ENCODE measurements around the gene SH2B2.

DNA sequence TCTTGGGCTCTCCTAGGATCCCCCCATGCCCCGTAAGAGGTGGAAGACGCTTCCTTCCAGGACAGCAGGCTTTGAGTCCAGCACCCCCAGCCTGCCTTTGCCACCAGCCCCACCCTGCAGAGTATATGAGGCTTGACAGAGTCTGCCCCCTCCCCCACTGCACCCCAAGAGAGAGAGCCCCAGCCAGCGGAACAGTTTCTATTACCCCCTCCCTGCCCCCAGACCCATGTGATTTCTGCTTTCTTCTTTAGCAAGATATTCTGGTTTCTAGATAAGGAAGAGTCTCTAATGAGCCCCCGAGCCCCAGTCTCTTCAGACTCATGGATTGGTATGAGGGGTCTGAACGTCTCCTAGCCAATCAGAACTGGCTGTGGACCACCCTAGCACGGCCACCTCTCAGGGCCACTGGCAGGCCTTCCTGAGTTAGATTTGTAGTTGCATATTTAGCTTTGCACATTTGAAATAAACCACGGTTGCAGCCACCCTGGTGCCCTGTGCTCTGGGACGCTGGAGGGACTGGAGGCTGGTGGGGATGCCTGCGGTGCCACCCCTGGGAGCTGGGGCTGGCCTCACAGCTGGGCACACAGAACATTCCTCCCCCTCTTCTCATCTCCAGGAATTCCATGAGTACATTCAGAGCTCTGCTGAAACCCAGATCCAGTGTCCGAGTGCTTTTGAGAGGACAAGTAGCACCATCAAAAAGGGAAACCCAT lies 3.0 kb upstream of the SH2B2 start:
- TF ChIP-seq, protein P1, sequence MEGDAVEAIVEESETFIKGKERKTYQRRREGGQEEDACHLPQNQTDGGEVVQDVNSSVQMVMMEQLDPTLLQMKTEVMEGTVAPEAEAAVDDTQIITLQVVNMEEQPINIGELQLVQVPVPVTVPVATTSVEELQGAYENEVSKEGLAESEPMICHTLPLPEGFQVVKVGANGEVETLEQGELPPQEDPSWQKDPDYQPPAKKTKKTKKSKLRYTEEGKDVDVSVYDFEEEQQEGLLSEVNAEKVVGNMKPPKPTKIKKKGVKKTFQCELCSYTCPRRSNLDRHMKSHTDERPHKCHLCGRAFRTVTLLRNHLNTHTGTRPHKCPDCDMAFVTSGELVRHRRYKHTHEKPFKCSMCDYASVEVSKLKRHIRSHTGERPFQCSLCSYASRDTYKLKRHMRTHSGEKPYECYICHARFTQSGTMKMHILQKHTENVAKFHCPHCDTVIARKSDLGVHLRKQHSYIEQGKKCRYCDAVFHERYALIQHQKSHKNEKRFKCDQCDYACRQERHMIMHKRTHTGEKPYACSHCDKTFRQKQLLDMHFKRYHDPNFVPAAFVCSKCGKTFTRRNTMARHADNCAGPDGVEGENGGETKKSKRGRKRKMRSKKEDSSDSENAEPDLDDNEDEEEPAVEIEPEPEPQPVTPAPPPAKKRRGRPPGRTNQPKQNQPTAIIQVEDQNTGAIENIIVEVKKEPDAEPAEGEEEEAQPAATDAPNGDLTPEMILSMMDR (conservative IDR thresholded peaks at IDR 0.05) = no peak
- no peak for TF ChIP-seq ZFX (IDR thresholded peaks at IDR 0.05)

All from C4-2B (cell line).